Glomerular endothelial cell (primary cell): ENCODE data around the gene DGKG. TPM values are rescaled to one million over a fixed set of nuclear protein-coding genes. Genes with fewer than 3 reads are reported as not detected.

Source experiments
- DNase-seq: peaks from one replicate; pipeline ENCODE4 v3.0.0-alpha.2; 2011; ENCODE audit warnings: low read depth, low spot score; ENCODE audit errors: extremely low read depth
- total RNA-seq: library from RNA; depleted of rRNA; stranded (reverse); fragments of >200 nt; gene quantifications from 2 replicates; pipeline ENCODE4 v1.2.3, GENCODE V29; 2015

The DGKG gene
- total RNA-seq, 1 donor from 2014 or later, result 3.8 TPM

DNA sequence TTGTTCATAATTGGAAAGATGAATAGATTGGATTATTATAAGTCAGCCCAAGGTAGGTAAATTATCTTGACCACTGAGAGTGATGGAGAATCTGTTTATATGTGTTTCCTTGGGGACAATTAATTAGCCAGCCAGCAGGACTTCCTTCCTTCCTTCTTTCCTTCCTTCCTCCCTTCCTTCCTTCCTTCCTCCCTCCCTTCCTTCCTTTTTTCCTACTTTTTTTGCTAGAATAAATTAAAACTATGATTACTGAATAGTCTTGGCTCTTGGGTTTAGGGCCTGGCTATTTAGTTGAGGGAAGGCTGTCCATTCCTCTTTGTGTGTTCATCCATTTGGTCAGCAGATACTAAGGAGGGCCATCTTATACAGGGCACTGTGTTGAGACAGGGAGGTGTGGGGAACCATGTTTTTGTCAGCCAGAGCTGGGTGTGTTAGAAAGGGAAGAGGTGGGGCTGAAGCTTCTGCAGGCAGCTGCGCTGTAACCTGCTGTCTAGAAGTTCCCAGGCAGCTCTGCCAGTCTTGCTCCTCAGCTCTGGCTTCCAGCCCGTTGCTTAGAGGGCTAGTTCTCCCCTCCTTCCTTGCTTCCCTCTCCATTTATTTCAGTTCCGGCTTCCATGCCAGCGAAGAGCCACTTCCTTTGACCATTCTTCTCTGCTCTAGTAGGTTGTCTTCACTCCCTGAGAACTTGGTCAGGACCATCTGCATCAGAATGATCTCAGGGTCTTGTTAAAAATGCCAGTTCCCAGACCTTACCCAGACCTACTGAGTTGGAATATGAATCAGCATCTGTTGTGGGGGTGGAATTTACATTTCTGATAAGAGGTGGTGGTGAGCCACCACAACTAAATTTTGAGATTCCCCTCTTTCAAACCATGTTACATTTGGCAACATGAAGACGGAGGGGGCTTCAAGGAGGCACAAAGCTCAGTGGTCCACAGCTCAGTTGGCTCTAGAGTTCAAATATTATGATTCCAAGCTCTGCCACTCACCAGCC, 113.9 kb downstream of the DGKG start:
- no peak for DNase-seq

GRCh38 chr3:186246941-186247340, 115.1 kb downstream of the DGKG start:
- DNase-seq, result no peak

DNA sequence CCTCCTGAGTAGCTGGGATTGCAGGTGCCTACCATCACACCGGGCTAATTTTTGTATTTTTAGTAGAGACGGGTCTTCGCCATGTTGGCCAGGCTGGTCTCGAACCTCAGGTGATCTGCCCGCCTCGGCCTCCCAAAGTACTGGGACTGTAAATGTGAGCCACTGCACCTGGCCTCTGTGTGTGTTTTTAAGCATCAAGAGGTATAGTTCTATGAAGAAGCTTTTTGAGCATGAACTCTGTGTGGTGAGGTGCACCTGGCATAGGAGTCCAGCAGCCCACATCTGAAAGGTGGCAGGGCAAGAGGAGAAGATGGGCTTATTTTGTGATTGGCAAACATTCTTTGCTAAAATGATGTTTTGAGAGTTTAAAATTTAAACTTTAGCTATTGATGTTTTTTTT, 118.0 kb downstream of the DGKG start:
- no peak for DNase-seq

DNA sequence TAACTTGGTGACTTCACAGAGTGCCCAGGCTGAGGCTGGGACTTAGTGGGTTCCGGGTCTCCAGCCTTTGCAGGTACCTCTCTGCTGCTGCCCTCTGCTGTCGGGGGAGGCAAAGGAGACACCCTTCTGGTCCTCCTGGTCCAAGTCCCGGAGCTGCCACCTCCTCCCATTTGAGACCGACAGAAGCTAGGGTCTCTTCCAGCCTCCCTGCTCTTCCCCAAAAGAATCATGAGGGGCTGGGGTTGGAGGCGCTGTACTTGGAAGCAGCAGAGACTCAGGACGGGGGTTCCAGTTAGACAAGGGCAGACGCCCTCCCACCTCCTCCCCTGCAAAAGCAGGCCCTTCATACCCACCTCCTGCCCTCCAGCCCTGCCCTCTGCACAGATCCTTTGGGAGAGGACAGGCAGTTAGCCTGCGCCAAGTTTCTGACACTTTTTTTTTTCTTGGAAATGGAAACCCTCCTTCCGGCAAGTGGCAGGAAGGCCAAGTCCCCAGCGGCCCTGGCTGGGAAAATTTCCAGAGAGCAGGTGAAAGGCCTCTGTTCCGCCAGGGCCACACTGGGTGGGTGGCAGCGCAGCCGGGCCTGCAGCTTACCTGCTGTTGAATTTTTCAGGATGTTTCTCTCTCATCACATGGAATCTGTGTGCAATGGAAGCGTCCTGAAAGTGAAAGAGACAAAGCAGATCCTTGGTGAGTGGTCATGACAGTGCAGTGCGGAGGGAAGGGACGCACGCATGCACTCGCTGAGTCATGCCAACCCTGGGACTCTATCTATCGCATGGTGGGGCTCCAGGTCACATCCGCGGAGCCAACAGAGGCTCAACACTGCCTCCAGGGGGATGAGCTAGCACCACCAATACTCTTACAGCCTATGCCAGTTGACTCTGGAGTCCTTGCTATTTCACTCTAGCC, 119.9 kb downstream of the DGKG start:
- no peak for DNase-seq

DNA sequence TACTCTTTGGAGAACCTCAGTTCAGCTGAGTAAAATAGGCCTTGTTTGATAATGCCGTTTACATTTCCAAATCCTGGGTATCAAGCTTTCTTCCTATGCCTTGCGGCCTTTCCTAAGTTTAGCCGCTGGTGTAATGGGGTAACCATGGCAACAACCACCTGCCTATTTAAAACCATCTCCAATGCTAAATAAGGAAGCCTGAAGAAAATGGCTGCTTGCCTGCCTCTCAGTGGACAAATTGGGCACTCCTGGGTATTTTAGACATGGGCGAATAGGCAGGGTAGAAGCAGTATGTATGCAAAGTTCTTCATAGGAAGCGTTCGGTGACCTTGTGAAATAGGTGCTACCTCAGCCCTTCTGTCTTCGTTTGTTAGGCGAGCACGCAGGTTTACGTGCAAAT, 122.7 kb downstream of the DGKG start:
- DNase-seq, result no peak

DNA sequence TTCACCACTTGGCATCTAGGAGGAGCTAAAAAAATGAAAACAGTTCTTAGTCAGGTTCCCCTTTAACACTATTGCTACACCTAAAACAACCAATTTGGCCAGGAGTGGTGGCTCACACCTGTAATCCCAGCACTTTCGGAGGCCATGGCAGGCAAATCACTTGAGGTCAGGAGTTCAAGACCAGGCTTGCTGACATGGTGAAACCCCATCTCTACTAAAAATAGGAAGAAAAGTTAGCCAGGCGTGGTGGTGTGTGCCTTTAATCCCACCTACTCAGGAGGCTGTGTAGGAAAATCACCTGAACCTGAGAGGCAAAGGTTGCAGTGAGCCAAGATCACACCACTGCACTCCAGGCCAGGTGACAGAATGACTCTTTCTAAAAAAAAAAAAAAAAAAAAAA, 124.1 kb downstream of the DGKG start:
- DNase-seq, result no peak

- DNase-seq, result no peak
These were observed 125.5 kb downstream of the DGKG start for GRCh38 chr3:186236357-186237020.

- no peak for DNase-seq
These were observed 126.5 kb downstream of the DGKG start for GRCh38 chr3:186235554-186235953.

- DNase-seq, result no peak
These were observed 127.9 kb downstream of the DGKG start for GRCh38 chr3:186234152-186234551.

- no peak for DNase-seq
These were observed 135.6 kb downstream of the DGKG start for GRCh38 chr3:186226482-186226881.

- DNase-seq, result no peak
These were observed 136.4 kb downstream of the DGKG start for GRCh38 chr3:186225603-186226002.

GRCh38 chr3:186224041-186224610, 137.9 kb downstream of the DGKG start:
- no peak for DNase-seq

DNA sequence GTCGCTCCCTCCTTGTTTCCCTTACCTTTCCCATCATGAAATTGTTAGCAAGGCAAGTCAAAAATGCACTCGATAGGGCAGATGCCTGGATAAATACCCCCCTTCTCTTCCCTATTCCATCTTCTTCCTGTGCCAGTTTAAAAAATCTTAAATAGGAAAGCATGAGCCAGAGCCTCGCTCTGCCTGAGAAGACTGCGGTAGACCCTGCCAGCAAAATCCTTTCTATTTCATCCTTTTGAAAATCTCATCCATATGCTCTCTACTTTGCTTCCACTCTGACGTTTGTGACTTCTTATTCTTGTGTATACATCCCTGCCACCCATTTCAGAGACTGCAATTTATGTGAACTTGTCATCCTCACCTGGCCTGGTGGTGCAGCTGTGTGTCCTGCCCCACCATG, 138.6 kb downstream of the DGKG start:
- DNase-seq, result no peak

GRCh38 chr3:186221760-186222378, 140.2 kb downstream of the DGKG start:
- DNase-seq, result no peak

DNA sequence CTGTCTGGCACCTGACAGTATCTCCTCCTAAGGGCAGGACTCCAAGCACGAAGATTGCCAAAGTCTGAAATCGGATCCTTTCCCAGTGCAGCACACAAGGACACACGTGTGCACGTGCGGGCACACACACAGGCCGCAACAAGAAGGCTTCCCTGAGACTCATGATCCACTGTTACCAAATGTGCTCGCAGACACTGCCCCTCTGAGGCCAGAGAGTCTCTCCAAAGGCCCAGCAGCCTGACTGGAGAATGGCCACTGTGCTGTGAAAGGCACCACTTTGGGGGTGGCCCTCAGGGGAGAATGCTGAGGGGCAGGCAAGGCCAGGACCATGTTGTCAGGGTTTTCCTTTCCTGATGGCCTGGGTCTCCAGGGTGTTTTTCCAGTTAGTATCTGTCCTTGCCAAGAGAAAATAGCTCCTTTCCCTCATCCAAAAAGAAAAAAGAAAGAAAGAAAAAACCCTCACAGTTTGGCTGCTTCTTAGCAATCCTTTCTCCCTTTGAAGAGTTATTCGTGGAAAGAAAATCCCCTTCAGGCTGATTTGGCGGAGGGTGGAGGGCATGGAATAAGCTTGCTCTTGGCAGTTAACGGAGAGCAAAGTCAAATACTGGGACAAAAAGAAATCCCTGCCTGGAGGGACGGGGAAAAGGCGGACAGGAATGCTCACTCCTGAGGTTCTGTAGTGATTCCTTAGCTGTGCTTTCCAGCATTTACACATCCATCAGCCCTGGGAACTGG, 141.0 kb downstream of the DGKG start:
- no peak for DNase-seq

DNA sequence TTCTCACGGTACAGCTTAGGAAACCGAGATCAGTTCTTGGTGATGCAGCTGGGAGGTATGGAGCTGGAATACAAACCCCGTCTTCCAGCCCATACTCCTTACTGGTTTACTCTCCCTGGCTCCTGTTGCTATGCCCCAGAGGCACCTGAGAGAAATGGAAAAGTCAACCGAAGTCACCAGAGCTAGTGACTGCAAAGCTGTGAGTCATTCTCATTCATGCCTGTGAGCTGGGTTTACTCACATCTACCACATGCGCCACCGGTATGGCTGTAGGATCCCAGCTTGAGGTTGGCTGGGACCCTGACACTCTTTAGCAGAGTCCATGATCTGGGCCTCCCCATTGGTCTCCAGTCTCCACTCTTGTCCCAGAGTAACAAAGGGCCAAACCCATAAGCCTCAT, 141.7 kb downstream of the DGKG start:
- no peak for DNase-seq

DNA sequence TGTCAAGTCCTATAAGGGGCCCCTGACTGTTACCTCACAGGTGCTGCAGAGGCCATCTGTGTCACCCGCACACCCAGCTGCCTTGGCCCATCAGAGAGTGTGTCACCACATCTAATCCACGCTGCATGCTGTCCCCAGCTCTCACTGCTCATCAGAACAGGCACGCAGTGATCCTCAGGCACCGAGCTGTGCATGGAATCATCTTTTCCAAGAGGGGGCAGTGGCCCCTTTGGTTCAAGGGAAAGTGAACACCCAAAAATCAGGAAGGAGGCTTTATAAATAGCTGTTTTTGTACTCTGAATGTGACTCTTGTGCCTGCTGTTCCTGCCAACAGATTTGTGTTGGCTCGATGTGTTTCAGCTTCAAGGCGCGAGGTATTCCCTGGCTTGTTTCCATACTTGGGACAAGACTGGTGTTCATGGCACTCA, 142.8 kb downstream of the DGKG start:
- DNase-seq, result no peak

GRCh38 chr3:186218421-186218820, 143.6 kb downstream of the DGKG start:
- DNase-seq, result no peak

DNA sequence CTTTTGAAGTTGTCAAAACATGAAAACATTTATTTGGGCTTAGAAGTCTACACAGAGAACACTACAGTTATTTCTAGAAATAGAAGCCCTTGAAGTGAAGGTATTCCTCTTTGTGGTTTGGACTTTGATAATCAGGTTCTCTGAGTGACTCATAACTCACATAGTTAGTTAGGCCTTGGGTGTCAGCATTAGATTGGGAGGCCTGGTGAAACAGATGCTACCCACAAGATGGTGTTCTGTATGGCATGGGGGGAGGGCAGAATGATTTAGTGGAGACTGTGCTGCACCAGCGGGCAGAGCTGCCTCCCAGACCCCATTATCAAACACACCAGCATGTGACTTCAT, 144.2 kb downstream of the DGKG start:
- no peak for DNase-seq
